Activated naive CD4-positive, alpha-beta T cell treated with Interleukin-2 at 50 U/mL for 16 hours (primary cell): Measurements from ENCODE around the gene GLI3.

ENCODE experiments used
- DNase-seq: peaks from one replicate; pipeline ENCODE4 v3.0.0-alpha.2; 2020

GLI3 gene

GRCh38 chr7:41955893-41956675, 280.9 kb downstream of the GLI3 start:
- no peak for DNase-seq

DNA sequence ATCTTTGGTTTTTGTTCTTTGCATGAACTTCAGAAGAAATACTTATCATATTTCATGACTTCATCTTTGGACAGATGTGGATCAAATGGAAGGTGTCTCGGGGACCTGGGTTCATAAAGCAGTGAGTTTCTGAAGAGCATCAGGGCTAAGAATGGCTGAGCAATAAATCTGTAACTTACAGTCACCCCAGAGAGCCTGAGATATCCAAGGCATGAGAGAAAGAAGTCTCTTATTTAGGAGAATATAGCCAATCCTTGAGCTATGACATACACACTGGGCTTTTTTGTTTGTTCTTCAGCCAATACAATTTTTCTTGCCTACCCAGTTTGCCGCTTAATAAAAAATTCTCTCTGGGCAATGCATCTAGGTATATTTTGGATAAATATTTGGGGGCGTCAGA, 281.6 kb downstream of the GLI3 start:
- DNase-seq, result no peak

DNA sequence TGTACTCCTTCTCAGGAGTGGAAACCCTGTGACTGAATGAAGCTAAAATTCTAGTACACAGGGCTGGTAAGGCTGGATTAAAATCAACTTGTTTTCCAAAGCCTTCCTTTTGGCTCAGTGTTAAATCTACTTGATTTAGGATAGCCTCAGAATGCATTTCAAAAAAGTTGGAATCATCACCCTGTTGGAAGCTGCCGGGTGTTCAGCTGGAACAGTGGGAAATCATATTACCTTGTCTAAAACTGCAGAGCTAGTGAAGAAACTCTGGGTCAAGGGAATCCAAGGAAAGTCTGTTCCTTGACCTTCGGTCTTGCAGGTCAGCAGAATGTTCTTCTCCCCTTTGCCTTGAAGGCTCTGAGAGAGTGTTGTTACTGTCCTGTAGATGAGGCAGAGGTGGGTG, 282.0 kb downstream of the GLI3 start:
- no peak for DNase-seq

DNA sequence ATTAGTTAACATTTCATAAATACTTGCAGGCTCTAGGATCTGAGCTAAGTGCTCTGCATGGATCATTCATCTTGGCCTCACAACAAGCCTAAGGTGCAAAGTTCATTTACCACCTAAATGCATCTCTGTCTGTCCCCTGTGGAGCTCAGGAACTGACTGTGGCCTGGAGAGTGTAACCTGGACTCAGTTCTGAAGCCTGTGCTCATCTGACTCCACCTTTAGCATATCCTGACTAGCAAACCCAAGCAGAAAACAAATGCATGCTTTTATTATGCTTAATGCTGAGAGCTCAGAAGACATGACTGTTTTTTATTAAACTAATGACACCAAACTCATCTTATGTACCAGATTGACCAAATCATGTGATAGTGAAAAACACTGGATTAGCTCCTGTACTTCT, 288.5 kb downstream of the GLI3 start:
- no peak for DNase-seq

DNA sequence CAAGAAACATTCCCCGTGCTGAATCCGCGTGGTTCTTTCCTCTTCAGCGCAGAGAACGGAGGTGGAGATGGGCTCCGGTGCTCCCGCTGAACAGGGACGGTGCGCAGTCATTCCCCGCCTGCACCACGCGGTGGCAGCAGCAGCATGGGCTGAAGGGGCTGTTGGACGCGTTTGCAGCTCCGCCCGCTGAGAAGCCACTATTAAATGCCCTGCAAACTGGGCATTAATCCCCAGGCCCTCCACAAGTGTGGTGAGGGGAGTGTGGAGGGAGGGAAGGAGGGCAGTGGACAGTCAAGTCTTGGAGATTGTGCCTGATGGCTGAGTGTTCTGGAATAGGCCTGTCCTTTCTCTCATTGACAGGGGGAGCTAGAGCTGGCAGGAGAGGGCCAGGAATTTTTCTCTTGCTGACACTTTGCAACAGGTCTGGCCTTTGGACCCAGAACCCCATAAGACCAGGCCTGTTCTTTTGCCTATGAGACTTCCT, 293.9 kb downstream of the GLI3 start:
- DNase-seq, result peak; percentile 74

DNA sequence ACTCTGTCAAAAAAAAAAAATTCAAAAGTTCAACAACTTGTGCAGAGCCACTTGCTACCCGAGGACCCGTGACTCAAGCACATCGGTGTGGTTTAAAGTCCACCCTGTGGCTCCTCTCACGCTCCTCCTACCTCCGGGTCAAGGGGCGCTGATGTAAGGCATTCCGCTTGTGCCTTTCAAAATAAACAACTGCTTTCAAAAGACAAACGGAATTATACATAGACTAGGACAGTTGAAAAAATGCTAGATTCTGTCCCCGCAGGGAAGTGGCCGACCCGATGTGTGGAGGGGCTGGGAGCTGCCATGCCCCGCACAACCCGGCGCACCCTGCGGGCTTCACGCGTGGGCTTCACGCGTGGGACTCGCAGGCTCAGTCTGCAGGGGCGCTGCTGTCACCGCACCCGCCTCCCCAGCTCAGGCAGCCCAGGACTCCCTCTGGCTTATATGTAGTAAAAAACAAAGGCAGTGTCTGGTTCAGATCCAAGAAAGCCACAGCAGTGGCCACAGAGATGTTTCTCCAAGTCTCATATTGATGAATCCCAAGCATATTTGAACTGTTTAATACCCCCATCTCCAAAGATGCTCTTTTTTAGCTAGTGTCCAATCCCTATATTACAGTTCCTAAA, 294.4 kb downstream of the GLI3 start:
- DNase-seq, result no peak

DNA sequence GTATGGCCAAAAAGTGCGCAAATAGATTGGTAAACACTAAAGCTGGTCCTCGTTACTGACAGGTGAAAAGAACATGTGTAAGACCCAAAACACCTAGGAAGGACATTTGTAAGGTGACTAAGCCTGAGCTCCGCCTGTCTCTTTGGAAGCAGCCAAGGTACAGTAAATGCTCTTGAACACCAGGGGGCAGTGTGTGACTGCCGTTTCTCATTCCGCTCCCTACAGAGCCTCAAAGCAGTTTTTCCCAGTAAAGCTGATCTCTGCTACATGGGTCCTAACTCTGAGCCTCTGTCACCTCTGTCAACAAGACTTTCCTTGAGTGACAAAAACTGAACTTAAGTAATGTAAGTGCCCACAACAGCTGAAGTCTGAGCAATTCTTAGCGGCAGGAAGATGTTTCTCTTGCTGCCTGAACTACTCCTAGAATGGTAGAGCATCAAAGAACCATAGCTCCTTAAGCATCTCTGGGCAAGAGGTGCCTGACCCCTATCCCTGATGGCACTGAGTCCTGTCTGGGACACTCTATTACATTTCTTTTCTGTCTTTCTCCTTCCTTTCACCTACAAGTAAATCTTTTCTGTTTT, 296.2 kb downstream of the GLI3 start:
- peak; percentile 46 for DNase-seq

GRCh38 chr7:41938371-41938770, 298.6 kb downstream of the GLI3 start:
- DNase-seq, result no peak

DNA sequence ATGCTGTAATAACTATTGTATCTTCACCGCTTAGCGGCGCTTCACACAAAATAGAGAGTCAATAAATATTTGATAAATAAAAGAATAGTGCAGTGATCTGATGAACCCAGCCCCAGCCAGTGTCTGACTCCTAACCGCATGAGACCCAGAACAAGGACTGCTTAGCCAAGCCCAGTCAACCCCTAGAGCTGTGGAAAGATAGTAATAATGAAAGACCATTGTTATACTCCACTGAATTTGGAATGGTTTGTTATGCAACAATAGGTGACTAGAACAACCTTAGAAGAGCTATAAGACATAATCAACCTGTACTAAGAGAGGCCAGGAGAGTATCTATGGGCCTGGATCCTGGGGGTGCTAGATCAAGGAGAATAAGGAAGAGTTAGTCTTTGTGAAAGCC, 303.6 kb downstream of the GLI3 start:
- no peak for DNase-seq

DNA sequence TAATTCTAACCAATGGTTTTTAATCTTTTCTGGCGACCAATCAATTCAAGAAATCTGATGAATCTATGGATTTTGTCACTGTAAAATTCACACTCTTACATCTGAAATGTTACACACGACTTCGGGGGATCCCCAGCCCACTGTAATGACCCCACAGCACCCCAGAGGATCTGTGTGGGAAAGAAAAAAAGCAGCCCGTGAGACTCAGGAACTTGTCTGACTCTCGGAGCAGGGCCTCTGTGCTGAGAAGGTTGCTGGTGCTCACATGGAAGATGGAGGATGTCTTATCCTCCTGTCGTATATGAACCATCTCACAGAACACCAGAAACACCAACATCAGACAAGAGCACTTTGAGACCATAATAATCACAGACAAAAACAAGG, 305.8 kb downstream of the GLI3 start:
- DNase-seq, result no peak

DNA sequence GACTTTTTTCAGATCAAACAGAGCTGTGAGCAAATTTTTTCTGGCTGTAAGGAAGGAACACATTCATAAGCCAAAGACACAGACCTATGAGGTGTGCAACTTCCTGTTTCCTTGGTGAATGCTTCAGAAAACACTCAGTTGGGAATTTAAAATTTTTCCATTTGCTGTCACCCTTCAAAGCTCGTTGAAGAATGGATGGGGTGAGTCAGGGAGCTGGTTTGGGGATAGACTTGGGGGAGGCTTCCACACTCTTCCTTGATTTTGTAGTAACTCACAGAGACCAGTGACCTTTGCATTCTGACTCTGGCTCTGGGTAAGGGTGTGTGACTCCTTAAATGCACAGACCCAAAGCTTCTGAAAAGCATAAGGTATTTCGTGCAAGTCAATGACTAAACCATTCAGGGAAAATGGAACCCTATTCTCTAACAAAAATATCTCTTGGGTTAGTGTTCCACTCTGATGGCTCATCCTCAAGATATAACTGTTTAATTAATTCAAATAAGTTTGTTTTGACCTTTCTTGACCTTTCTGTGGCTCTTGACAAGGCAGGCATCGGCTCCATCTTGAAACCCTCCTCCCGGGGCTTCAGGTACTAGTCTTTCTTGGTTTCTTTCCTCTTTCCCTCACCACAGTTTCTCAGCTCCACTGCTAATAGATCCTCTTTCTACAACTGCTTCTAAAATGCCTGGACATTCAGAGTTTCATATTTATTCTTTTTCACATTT, 306.3 kb downstream of the GLI3 start:
- DNase-seq, result no peak

- no peak for DNase-seq
Observed at GRCh38 chr7:41928781-41929180, 308.2 kb downstream of the GLI3 start.

- no peak for DNase-seq
Observed at GRCh38 chr7:41928166-41928565, 308.8 kb downstream of the GLI3 start.

DNA sequence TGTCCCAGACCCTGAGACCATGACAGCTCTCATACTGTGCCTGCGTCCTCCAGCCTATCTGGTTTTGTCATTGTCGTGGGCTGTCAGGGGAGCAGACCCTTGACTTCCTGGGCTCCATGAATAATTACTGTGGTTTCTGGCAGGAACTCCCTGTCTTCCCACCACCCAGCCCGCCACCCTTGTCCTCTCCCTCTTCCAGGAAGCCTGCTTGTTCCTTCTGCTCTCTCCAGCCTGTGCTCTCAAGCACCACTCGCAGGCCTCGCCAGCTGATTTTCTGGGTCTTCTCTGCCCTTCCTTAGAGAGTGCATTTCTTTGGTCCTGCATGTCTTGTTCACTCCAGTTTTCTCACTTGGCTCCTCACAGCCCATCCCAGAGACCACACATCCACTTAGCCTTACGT, 309.6 kb downstream of the GLI3 start:
- no peak for DNase-seq

GRCh38 chr7:41925946-41926345, 311.1 kb downstream of the GLI3 start:
- no peak for DNase-seq

DNA sequence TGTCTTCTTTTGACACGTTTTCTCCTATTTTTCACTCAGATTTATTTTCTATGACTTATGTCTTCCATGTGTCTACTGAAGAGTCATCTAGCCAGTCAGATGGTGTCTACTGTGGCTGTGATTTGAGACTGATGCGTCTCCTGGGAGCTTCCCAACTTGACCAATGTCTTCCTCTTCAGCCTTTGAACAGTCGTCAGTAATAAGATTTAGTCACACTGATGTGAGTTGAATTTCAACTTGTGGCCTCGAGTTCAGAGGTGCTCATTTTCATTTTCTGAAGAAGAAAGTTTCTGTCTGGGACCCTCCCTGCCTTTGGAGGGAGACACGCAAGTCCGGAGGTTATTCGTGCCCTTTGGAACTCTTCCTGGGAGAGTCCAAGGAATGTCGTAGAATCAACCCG, 312.2 kb downstream of the GLI3 start:
- no peak for DNase-seq

DNA sequence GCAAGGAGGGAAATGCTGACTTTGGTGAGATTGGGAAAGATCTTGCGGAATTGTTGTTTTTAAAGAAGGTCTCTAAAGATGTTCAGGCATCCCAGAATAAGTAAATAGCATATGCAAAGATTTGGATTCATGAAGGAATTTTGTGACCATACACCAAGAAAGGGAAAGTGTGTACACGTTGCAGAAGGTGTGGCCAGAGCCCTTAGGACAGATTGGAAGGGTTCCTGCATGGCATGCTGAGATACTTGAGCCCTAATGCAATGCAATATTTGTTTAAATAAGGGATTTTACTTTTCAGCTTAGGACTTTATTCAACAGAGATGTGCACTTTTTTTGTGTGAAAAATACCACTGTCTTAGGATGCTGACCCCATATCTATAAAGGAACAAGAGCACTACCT, 314.6 kb downstream of the GLI3 start:
- DNase-seq, result no peak

DNA sequence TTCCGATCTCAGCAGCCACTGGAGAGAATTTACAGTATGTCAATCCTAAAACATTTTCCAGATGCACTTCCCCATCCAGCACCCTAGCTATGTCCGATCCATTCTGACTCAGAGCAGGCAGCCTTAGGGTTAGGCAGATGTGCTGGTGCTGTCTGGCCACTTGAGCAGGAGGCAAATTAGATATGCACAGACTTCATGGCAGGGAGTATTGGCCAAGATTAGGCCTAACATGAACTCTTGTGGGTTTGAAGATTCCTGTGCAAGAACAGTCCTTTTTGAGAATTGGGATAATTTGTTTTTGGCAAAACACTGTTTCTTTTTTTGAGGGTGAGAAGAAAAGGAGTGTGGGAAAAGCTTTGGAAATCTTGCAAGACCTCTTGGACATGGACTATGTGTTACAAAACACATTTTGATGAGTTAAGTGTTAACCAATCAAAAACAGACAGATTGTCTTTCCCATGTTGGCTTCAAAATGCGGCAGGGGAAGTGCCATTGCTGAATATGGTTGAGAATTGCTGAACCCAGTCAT, 315.5 kb downstream of the GLI3 start:
- no peak for DNase-seq

DNA sequence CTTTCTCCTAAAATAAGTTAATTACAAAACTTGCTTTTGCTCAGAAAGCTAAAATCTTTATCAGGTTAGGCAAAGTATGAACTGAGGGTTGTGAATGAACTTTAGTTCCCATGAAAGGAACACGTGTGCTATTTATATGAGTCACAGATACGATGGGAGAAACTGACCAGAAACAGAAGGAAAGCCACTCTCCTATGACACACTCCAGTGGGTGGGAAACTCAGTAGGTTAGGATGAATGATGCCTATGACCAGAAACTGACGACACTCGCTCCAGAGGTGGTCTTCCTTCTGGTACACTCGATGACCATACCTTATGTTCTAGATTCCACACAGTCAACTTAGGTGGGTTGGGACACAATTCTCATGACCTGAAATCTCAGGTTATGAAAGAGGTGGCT, 318.4 kb downstream of the GLI3 start:
- no peak for DNase-seq

GRCh38 chr7:41916450-41916927, 320.5 kb downstream of the GLI3 start:
- DNase-seq, result no peak

GRCh38 chr7:41915871-41916270, 321.1 kb downstream of the GLI3 start:
- DNase-seq, result no peak

GRCh38 chr7:41912851-41913567, 324.0 kb downstream of the GLI3 start:
- DNase-seq, result no peak

DNA sequence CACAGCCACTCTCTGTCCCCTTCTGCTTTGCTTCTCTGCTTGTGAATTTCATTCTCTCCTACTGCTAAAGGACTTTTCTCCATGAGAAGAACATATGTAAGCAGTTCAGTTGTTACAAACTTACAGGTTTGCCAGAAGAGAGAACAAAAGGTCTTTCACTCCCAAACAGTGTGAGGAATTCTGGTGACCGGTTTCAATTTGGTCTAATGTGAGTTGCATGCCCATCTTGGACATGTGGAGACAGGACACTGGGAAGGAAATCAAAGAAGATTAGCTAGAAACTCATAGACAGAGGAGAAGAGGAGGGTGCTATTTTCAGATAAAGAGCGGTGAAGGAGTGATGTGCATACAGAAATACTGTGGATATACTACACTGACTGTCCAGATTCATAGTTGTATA, 324.6 kb downstream of the GLI3 start:
- no peak for DNase-seq
